Measurements from ENCODE around the gene LRFN2. TPM values are rescaled to one million over a fixed set of nuclear protein-coding genes. Genes with fewer than 3 reads are reported as not detected.

Gene LRFN2
- total RNA-seq, 4 donors from 2014 or later: 0.14 to 0.34 TPM; not detected in 2

GRCh38 chr6:40347571-40348011 lies 239.6 kb downstream of the LRFN2 start:
- no peak for DNase-seq

GRCh38 chr6:40346246-40346645 lies 240.9 kb downstream of the LRFN2 start:
- no peaks in the 10 kb centered on the region for H3K27me3 ChIP-seq
- intact Hi-C loops (cut with DNase I; ENCODE audit: low total_unique reads): no loop called here
- H3K4me3 ChIP-seq: no peak overlapping the region
- H3K4me1 ChIP-seq: peaks cover 0 to 5% of the 10 kb centered on the region in 2 donors
- DNase-seq: no peak
- no peak for TF ChIP-seq POLR2A (IDR thresholded peaks at IDR 0.05)
- TF ChIP-seq, protein P1, sequence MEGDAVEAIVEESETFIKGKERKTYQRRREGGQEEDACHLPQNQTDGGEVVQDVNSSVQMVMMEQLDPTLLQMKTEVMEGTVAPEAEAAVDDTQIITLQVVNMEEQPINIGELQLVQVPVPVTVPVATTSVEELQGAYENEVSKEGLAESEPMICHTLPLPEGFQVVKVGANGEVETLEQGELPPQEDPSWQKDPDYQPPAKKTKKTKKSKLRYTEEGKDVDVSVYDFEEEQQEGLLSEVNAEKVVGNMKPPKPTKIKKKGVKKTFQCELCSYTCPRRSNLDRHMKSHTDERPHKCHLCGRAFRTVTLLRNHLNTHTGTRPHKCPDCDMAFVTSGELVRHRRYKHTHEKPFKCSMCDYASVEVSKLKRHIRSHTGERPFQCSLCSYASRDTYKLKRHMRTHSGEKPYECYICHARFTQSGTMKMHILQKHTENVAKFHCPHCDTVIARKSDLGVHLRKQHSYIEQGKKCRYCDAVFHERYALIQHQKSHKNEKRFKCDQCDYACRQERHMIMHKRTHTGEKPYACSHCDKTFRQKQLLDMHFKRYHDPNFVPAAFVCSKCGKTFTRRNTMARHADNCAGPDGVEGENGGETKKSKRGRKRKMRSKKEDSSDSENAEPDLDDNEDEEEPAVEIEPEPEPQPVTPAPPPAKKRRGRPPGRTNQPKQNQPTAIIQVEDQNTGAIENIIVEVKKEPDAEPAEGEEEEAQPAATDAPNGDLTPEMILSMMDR (IDR thresholded peaks at IDR 0.05): no peak
- no peaks in the 10 kb centered on the region for H3K9me3 ChIP-seq
- no peak overlapping the region for H3K27ac ChIP-seq
- no peaks in the 10 kb centered on the region for H3K36me3 ChIP-seq

More at GRCh38 chr6:40347571-40348011, 239.6 kb downstream of the LRFN2 start:
- intact Hi-C loops (cut with DNase I; ENCODE audit: low total_unique reads): no loop called here
- Histone ChIP-seq H3K4me1 (peaks cover 0 to 5% of the 10 kb centered on the region in 2 donors), H3K36me3 (no peaks in the 10 kb centered on the region), H3K9me3 (no peaks in the 10 kb centered on the region), H3K27ac (no peak overlapping the region), H3K4me3 (no peak overlapping the region), H3K27me3 (no peaks in the 10 kb centered on the region)
- TF ChIP-seq POLR2A (IDR thresholded peaks at IDR 0.05): no peak
- TF ChIP-seq, protein P1 (IDR thresholded peaks at IDR 0.05): no peak

DNA sequence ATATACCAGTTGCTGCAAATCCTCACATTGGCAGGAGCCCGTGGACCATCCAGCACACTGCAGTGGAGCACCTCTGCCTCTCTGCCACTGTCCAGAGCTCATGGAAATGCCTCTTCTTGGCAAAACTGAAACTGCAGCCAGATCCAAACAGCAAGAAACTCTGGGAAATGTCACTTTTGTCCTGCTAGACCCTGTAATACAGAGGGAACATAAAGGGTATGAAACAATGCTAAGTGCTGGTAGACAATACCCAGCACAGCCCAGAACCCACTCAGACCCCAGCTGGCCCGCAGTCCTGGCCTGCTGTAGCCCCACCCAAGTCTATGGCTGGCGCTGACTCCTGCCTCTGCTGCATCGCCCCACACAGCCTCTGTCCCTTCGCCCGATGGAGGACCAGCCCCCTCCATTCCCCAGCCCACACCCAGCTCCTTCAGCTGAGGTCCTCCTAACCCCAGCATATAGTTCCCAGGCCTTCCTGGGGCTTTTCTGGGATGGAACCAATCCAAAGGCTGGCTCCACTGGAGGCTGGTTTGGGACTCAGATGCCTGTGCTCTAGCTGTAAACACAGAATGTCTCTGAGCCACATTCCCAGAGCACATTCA lies 242.5 kb downstream of the LRFN2 start:
- intact Hi-C loops (cut with DNase I; ENCODE audit: low total_unique reads): no loop called here
- DNase-seq: no peak

DNA sequence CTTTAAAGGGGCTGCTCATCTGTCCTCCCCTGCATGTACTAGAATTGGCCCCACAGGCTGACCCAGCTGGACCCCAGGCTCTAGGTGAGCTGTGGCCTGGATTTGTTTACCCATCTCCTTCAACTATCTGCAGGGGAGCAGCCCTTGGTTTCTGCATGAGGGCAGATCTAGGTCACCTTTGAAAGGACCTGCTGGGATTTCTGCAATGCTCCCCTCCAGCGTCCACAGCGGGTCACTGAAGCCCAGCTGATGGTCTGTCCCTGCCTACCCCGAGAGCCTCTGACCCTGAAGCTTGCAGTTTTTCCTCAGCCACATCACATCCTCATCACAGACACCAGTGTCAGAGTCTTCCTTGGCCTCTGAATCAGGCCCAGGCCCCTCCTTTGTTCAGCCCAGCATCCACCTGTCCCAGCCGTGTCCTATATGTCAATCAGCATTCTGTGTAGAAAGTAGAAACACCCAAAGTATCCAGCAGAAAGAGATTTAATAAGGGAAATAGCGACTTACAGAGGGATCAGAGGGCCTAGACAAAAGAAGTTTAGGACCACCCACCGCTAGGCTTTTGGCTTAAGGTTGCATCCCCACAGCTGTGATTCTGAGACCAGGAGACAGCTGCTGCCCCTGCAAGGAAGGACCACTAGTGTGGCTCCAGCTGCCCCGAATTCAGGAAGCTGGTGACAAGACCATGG lies 243.1 kb downstream of the LRFN2 start:
- TF ChIP-seq, protein P1 (IDR thresholded peaks at IDR 0.05): no peak
- TF ChIP-seq POLR2A (IDR thresholded peaks at IDR 0.05): no peak
- no peak for DNase-seq
- H3K4me1 ChIP-seq: peaks cover 0 to 5% of the 10 kb centered on the region in 2 donors
- H3K27me3 ChIP-seq: no peaks in the 10 kb centered on the region
- no peaks in the 10 kb centered on the region for H3K36me3 ChIP-seq
- intact Hi-C loops (cut with DNase I; ENCODE audit: low total_unique reads): no loop called here
- H3K4me3 ChIP-seq: no peak overlapping the region
- no peaks in the 10 kb centered on the region for H3K9me3 ChIP-seq
- H3K27ac ChIP-seq: no peak overlapping the region

More for the DNA sequence above, 242.5 kb downstream of the LRFN2 start:
- peaks cover 0 to 5% of the 10 kb centered on the region in 2 donors for H3K4me1 ChIP-seq
- no peaks in the 10 kb centered on the region for H3K9me3 ChIP-seq
- no peaks in the 10 kb centered on the region for H3K27me3 ChIP-seq
- H3K27ac ChIP-seq: no peak overlapping the region
- no peaks in the 10 kb centered on the region for H3K36me3 ChIP-seq
- TF ChIP-seq, protein P1 (IDR thresholded peaks at IDR 0.05): no peak
- no peak for TF ChIP-seq POLR2A (IDR thresholded peaks at IDR 0.05)
- no peak overlapping the region for H3K4me3 ChIP-seq

- H3K4me3 ChIP-seq: no peak overlapping the region
- intact Hi-C loops (cut with DNase I; ENCODE audit: low total_unique reads): no loop called here
- no peaks in the 10 kb centered on the region for H3K9me3 ChIP-seq
- H3K27me3 ChIP-seq: no peaks in the 10 kb centered on the region
- no peak for TF ChIP-seq POLR2A (IDR thresholded peaks at IDR 0.05)
- TF ChIP-seq, protein P1 (IDR thresholded peaks at IDR 0.05): no peak
- DNase-seq: no peak
- H3K4me1 ChIP-seq: peaks cover 0 to 5% of the 10 kb centered on the region in 2 donors
- no peaks in the 10 kb centered on the region for H3K36me3 ChIP-seq
- no peak overlapping the region for H3K27ac ChIP-seq
These were observed 243.8 kb downstream of the LRFN2 start for GRCh38 chr6:40343318-40343876.
